H54 (cell line): ENCODE measurements around the gene ZNF440.
A peak's percentile ranks its signal among the peaks of the same experiment; 100 is the strongest.
"Not testable (repeated sequence)": the region's sequence is repeated elsewhere in the genome, so short reads cannot be mapped to it uniquely, and the experiment has no call there.

Experiments used
- DNase-seq: peaks from one replicate; pipeline ENCODE4 v3.0.0; 2011; ENCODE audit warnings: low spot score, mixed read lengths; ENCODE audit not compliant: insufficient read length
- FAIRE-seq: peaks from 3 replicates; lab custom pipeline; 2011; peaks lifted over from hg19 to GRCh38; lab: Jason Lieb, UNC
- POLR2A ChIP-seq: IDR thresholded peaks from 2 replicates; pipeline ENCODE4 v1.6.1; 2011; ENCODE audit warnings: low read depth, mild to moderate bottlenecking, low read length

ZNF440 gene

GRCh38 chr19:11798391-11799330, 15.4 kb upstream of the ZNF440 start, which contains the start of gene ZNF491:
TSS of gene ZNF491 (plus strand) at chr19:11798523. CDS start at chr19:11805954, 7,431 bp downstream.
- peak; percentile 63 for TF ChIP-seq POLR2A
- FAIRE-seq (peak; percentile 85), DNase-seq (peak; percentile 93)

GRCh38 chr19:11806354-11807098, 7.5 kb upstream of the ZNF440 start:
- TF ChIP-seq POLR2A = no peak
- DNase-seq (no peak), FAIRE-seq (no peak)

- no peak for DNase-seq
- FAIRE-seq = no peak
- no peak for TF ChIP-seq POLR2A
Observed at GRCh38 chr19:11807099-11807380, 7.0 kb upstream of the ZNF440 start.

- no peak for DNase-seq
- no peak for FAIRE-seq
- TF ChIP-seq POLR2A = no peak
Observed at GRCh38 chr19:11813703-11814028, 407 bp upstream of the ZNF440 start.

- DNase-seq = no peak
- no peak for FAIRE-seq
- no peak for TF ChIP-seq POLR2A
Observed at GRCh38 chr19:11814700-11815035, 595 bp downstream of the ZNF440 start.

GRCh38 chr19:11821474-11822109, 7.5 kb downstream of the ZNF440 start:
- TF ChIP-seq POLR2A = no peak
- no peak for FAIRE-seq
- DNase-seq = no peak

- peak; percentile 6 for FAIRE-seq
- not testable (repeated sequence) for DNase-seq
Observed at GRCh38 chr19:11828957-11829876, 15.1 kb downstream of the ZNF440 start.

GRCh38 chr19:11832253-11832912, 18.3 kb downstream of the ZNF440 start:
- TF ChIP-seq POLR2A = no peak
- DNase-seq (no peak), FAIRE-seq (no peak)

GRCh38 chr19:11833541-11833940, 19.5 kb downstream of the ZNF440 start:
- TF ChIP-seq POLR2A = no peak
- FAIRE-seq (no peak), DNase-seq (no peak)

GRCh38 chr19:11835626-11836066, 21.6 kb downstream of the ZNF440 start:
- FAIRE-seq = peak; percentile 60
- DNase-seq = not testable (repeated sequence)

- FAIRE-seq = no peak
- no peak for DNase-seq
- TF ChIP-seq POLR2A = no peak
Observed at GRCh38 chr19:11843722-11844121, 29.6 kb downstream of the ZNF440 start.

- FAIRE-seq, DNase-seq: not testable (repeated sequence)
Observed at GRCh38 chr19:11847615-11848014, 33.5 kb downstream of the ZNF440 start.

GRCh38 chr19:11848200-11848593, 34.1 kb downstream of the ZNF440 start:
- FAIRE-seq = no peak
- no peak for TF ChIP-seq POLR2A
- no peak for DNase-seq
